KMS-11 (cell line): ENCODE results near the gene SPTLC3.

Source experiments
- H2AFZ ChIP-seq: fragments of 200-600 bp; sonication (generic); 2 replicates; pipeline ENCODE4 v1.6.1; 2016; ENCODE audit warnings: antibody characterized with exemption, mixed run types, low read depth
- H3K27ac ChIP-seq: fragments of 200-600 bp; sonication (generic); 2 replicates; pipeline ENCODE4 v1.6.1; 2016; ENCODE audit warnings: mild to moderate bottlenecking, mixed run types
- H3K27me3 ChIP-seq: fragments of 200-600 bp; sonication (generic); 2 replicates; pipeline ENCODE4 v1.6.1; 2017; ENCODE audit warnings: mild to moderate bottlenecking, low read depth, mixed run types, moderate library complexity; ENCODE audit not compliant: insufficient read depth
- H3K36me3 ChIP-seq: fragments of 200-600 bp; sonication (generic); 2 replicates; pipeline ENCODE4 v1.6.1; 2017; ENCODE audit warnings: mild to moderate bottlenecking, mixed run types; ENCODE audit not compliant: insufficient read depth
- H3K4me1 ChIP-seq: fragments of 200-600 bp; sonication (generic); 2 replicates; pipeline ENCODE4 v1.6.1; 2016; ENCODE audit warnings: mild to moderate bottlenecking, low read depth, mixed run types; ENCODE audit not compliant: poor library complexity, severe bottlenecking
- H3K4me2 ChIP-seq: fragments of 200-600 bp; sonication (generic); 2 replicates; pipeline ENCODE4 v1.7.0; 2016; ENCODE audit warnings: mild to moderate bottlenecking, mixed run types
- H3K4me3 ChIP-seq: fragments of 200-600 bp; sonication (generic); IDR thresholded peaks from 2 replicates; pipeline ENCODE4 v1.6.1; 2017; ENCODE audit warnings: low read depth, low read length, mixed read lengths; ENCODE audit not compliant: insufficient read depth
- H3K79me2 ChIP-seq: fragments of 200-600 bp; sonication (generic); 2 replicates; pipeline ENCODE4 v1.6.1; 2016; ENCODE audit warnings: low read depth, mixed run types; ENCODE audit not compliant: insufficient read depth
- H3K9ac ChIP-seq: fragments of 200-600 bp; sonication (generic); 2 replicates; pipeline ENCODE4 v1.6.1; 2016; ENCODE audit warnings: mild to moderate bottlenecking, mixed run types
- H4K20me1 ChIP-seq: fragments of 200-600 bp; sonication (generic); 2 replicates; pipeline ENCODE4 v1.6.1; 2016; ENCODE audit warnings: mild to moderate bottlenecking, mixed run types; ENCODE audit not compliant: insufficient read depth
- CTCF ChIP-seq: fragments of 200-600 bp; sonication (generic); conservative IDR thresholded peaks from 2 replicates; pipeline ENCODE4 v1.6.1; 2017; ENCODE audit warnings: low read depth, mild to moderate bottlenecking, antibody characterized with exemption, low read length, moderate library complexity, mixed read lengths

The SPTLC3 gene

DNA sequence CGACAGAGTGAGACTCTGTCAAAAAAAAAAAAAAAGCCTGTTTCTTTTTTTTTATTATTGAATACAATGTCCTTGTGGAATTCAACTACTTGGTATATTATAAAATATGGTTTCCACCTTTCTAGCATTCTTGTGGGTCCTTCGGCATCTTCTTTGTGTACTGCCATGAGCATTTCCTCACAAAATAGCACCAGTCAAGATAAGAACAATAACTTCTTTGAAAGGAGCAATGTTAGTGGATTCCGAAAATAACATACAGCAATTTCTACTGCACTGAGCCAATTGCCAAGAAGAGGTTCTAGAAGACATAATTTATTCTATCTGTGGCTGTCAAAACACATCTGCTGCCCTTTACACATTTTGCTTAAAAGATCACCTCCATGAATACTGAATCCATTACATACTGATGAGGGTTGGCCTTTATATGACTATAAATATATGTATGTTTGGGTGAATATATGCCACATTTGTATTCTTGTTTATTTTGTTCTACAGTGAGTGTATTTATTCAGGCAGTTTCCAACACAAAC, 19.1 kb upstream of the SPTLC3 start:
- no peaks in the 10 kb centered on the region for H3K36me3 ChIP-seq
- no peak overlapping the region for H3K4me2 ChIP-seq
- H2AFZ ChIP-seq, result no peak overlapping the region
- H3K9ac ChIP-seq, result no peak overlapping the region
- H3K27ac ChIP-seq, result no peak overlapping the region
- no peaks in the 10 kb centered on the region for H4K20me1 ChIP-seq
- no peak overlapping the region for H3K4me3 ChIP-seq
- no peaks in the 10 kb centered on the region for H3K79me2 ChIP-seq
- TF ChIP-seq CTCF, result no peak
- no peaks in the 10 kb centered on the region for H3K4me1 ChIP-seq
- no peaks in the 10 kb centered on the region for H3K27me3 ChIP-seq

DNA sequence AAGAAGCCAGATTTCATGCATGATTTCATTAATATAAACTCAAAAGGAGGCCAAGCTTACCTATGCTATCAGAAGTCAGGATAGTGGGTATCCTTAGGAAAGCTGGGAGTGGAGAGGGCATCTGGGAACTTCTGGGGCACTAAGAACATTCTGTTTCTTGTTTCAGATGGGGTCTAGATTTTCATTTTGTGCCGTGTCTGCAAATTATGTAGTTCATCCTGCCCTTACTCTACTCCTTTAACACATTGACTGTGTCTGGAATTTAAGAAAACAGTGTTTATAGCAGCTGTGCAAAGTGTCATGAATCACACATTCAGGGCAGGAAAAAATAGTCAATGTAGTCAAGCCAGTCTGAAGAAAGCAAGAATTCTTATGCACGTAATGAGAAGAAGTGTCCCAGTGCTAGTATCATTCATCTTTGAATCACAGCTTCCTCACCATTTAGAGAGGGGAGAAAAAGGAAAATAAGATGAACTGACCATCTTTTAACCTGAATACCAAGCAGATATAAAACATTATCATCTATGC, 11.6 kb upstream of the SPTLC3 start:
- no peaks in the 10 kb centered on the region for H3K4me1 ChIP-seq
- H3K27ac ChIP-seq, result no peak overlapping the region
- no peak overlapping the region for H3K9ac ChIP-seq
- TF ChIP-seq CTCF, result no peak
- no peaks in the 10 kb centered on the region for H3K36me3 ChIP-seq
- H3K79me2 ChIP-seq, result no peaks in the 10 kb centered on the region
- H4K20me1 ChIP-seq, result no peaks in the 10 kb centered on the region
- H3K4me3 ChIP-seq, result no peak overlapping the region
- no peak overlapping the region for H3K4me2 ChIP-seq
- H2AFZ ChIP-seq, result no peak overlapping the region
- H3K27me3 ChIP-seq, result no peaks in the 10 kb centered on the region

DNA sequence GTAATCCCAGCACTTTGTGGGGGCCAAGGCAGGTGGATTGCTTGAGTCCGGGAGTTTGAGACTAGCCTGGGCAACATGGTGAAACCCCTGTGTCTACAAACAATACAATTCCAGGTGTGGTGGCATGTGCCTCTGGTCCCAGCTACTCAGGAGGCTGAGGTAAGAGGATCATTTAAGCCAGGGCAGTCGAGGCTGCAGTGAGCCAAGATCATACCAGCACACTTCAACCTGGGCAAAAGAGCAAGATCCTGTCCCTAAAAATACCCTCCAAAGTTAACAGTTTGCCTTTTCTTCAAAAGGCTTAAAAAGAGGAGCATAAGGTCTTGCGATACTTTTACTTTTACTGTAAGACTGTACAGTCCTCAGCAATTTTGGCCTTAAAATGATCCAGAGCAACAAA, 10.7 kb upstream of the SPTLC3 start:
- no peak overlapping the region for H3K9ac ChIP-seq
- H3K36me3 ChIP-seq, result no peaks in the 10 kb centered on the region
- H3K27me3 ChIP-seq, result no peaks in the 10 kb centered on the region
- H3K4me1 ChIP-seq, result no peaks in the 10 kb centered on the region
- no peaks in the 10 kb centered on the region for H4K20me1 ChIP-seq
- H3K4me2 ChIP-seq, result no peak overlapping the region
- TF ChIP-seq CTCF, result no peak
- no peak overlapping the region for H3K27ac ChIP-seq
- no peak overlapping the region for H3K4me3 ChIP-seq
- no peak overlapping the region for H2AFZ ChIP-seq
- no peaks in the 10 kb centered on the region for H3K79me2 ChIP-seq

GRCh38 chr20:12999201-12999600, 9.6 kb upstream of the SPTLC3 start:
- TF ChIP-seq CTCF, result no peak
- Histone ChIP-seq H3K4me1 (no peaks in the 10 kb centered on the region), H3K4me2 (no peak overlapping the region), H3K4me3 (no peak overlapping the region), H4K20me1 (no peaks in the 10 kb centered on the region), H3K79me2 (no peaks in the 10 kb centered on the region), H3K27ac (no peak overlapping the region), H3K36me3 (no peaks in the 10 kb centered on the region), H3K9ac (no peak overlapping the region), H2AFZ (no peak overlapping the region), H3K27me3 (no peaks in the 10 kb centered on the region)
